GM19193 (cell line): ENCODE results near the gene PDHB.
A peak's percentile ranks its signal among the peaks of the same experiment; 100 is the strongest.

Source experiments
- POLR2A ChIP-seq: IDR thresholded peaks from 4 replicates; pipeline ENCODE4 v1.6.1; 2011; ENCODE audit not compliant: insufficient read depth, insufficient read length; ENCODE audit errors: extremely low read depth

The PDHB gene

GRCh38 chr3:58433400-58434167 lies at the start of gene PDHB:
PDHB (minus strand) TSS chr3:58433832; CDS start chr3:58433809, 23 bp downstream.
- peak; percentile 91 for TF ChIP-seq POLR2A

DNA sequence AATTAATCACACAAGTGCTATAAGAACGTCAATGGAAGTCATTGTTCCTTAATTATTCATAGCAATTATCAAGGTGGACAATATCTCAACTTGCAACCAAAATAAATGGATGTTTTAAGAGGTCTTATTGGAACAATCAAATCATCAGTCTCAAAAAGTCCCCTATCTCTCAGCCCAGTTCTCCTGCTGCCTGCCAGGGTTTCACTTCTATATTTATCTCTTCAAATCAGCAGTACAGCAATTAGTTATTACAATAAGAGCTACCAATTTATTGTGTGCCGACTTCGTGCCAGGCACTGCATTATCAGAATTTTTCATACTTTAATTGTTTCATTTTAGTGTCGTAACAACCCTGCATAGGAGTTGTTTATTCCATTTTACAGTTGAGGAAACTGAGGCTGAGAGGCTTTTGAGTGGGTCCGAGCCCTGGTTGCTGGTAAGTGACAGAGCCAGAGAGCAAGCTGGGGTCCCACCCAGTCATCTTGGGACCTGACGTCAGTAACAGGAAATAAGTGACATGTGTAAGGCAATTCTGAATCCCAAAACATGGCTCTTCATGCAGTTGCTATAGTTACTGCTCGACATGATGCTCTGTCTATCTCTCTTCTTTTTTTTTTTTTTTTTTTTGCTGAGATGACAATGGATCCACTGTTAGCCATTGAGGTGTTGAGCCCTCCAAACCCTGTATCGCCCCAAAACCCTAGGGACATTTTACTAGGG lies 49.4 kb upstream of the PDHB start:
- TF ChIP-seq POLR2A = no peak

DNA sequence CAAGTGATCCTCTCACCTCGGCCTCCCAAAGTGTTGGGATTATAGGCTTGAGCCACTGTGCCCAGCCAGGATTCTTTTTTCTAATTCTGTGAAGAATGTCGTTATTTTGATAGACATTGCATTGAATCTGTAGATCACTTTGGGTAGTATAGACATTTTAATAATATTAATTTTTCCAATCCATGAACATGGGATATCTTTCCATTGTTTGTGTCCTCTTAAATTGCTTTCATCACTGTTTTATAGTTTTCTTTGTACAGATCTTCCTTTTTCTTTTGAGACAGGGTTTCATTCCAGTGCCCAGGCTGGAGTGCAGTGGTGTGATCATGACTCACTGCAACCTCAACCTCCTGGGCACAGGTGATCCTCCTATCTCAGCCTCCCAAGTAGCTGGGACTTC lies 46.7 kb upstream of the PDHB start:
- no peak for TF ChIP-seq POLR2A

GRCh38 chr3:58478781-58479180 lies 45.1 kb upstream of the PDHB start:
- no peak for TF ChIP-seq POLR2A

DNA sequence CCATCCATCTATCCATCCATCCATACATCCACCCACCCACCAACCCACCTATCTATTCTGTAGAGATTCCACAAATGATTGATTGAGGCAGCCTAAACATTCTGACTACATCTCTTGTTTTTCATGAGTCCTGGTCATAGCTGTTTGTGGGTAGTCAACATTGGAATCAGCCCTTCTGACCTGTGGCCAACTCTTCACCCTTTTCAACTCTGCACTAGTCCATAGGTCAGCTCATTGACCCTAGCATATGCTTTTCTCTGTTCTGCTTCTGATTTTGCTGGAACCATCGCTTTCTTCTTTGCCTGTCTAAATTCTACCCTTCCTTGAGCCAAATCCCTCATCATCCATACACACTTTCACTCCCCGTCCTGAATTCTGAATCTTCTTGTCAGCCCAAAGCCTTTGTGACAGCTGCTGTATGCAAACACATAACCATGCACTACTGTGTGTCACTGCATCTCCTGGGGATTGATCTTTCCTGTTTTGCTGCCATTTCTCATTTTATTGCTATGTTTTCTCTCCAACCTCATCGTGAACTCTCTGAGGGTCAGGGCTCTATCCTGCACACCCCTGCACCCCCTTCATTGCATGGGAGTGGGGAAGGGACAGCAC lies 41.4 kb upstream of the PDHB start:
- TF ChIP-seq POLR2A = no peak

- no peak for TF ChIP-seq POLR2A
Observed at GRCh38 chr3:58474348-58474911, 40.8 kb upstream of the PDHB start.

GRCh38 chr3:58473275-58473674 lies 39.6 kb upstream of the PDHB start:
- no peak for TF ChIP-seq POLR2A

DNA sequence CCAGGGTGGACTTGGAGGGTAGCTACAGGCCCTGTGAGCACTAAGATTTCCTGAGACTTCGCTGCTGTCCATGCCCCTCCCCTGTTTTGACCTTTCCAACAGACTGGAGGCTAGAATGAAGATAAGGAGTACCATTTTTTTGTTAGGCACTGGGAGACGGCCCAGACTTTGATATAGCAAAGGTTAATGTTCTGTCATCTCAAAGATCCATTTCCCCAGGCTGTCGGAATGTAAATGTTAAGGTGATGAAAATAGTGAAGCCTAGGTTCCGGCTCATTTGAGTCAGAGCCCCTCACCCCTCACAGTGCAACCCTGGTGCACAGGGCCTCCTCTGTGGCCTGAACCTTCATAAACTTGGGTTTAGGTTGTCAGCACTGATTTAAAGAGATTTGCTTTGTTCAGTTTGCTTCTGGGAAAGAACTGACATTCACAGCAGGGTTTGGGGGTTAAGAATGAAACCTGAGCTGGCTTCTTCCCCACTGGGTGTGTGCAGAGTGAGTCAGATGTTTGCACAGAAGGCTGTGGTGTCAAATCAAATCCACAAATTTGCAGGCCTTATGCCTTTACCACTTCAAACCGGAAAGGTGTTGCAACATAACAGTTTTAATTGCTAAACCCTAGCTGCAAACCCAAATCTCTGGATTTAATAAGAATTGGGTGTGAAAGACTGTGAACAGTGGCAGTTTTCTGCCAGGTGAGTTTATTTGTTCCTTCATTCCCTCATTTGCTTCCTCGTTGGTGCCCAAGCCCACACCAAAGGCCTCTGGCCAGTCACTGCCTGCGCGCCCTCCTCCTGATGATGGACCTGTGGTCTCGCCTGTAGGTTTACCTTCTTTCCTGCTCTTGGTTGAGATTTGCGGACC lies 37.6 kb upstream of the PDHB start:
- TF ChIP-seq POLR2A = no peak

DNA sequence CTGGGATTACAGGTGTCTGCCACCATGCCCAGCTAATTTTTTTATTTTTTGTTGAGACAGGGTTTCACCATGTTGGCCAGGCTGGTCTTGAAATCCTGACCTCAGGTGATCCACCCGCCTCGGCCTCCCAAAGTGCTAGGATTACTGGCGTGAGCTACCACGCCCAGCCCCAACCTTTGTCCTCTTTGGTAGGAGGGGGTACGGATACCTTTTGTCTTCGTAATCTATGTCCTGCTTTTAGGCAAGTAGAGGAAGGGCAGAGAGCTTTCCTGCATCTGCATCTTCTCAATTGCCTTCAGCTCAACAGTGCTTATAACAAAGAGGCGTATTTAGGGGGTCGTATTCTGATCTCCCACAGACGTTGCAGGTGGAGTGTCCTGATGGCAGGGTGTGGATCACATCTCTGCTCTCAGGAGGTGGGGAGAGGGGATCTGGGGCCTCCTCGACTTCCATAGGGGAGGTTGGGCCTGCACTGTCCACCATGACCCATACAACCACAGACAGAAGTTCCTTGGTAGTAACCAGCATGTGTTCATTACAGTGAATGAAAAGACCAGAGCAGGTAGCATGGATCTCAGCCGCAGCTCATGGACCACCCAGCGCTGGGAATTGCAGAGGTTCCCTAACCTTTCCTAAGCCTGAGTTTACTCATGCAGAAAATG lies 36.9 kb upstream of the PDHB start:
- no peak for TF ChIP-seq POLR2A

GRCh38 chr3:58469096-58469495 lies 35.5 kb upstream of the PDHB start:
- TF ChIP-seq POLR2A = no peak

DNA sequence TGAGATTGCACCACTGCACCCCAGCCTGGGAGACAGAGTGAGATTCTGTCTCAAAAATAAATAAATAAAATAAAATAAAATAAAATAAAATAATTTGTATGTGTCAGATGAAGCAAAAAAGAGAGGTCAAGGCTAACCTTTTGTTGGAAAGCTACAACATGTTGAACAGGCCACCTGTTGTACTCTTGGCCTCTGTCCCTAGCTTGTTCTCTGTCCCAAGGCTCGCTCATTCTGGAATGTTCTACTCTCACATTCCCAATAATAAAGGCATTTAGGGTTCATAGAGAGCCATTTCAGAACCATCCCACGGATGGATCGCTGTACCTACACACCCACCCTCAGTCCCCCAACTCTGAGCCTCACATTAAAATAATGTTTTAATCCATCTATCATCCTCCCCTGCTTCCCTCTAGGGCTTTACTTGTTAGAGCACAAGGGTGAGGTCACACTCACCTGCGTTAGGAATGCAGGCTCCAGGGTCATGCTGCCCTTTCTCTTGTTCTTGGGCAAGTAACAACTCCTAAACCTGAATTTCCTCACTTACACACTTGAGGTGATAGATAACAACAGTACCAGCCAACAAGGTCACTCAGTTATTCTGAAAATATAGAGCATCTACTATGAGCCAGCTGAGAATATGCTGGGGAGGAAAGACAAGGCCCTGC lies 33.4 kb upstream of the PDHB start:
- no peak for TF ChIP-seq POLR2A

- TF ChIP-seq POLR2A = no peak
Observed at GRCh38 chr3:58464866-58465265, 31.2 kb upstream of the PDHB start.

GRCh38 chr3:58463942-58464271 lies 30.3 kb upstream of the PDHB start:
- TF ChIP-seq POLR2A = no peak

DNA sequence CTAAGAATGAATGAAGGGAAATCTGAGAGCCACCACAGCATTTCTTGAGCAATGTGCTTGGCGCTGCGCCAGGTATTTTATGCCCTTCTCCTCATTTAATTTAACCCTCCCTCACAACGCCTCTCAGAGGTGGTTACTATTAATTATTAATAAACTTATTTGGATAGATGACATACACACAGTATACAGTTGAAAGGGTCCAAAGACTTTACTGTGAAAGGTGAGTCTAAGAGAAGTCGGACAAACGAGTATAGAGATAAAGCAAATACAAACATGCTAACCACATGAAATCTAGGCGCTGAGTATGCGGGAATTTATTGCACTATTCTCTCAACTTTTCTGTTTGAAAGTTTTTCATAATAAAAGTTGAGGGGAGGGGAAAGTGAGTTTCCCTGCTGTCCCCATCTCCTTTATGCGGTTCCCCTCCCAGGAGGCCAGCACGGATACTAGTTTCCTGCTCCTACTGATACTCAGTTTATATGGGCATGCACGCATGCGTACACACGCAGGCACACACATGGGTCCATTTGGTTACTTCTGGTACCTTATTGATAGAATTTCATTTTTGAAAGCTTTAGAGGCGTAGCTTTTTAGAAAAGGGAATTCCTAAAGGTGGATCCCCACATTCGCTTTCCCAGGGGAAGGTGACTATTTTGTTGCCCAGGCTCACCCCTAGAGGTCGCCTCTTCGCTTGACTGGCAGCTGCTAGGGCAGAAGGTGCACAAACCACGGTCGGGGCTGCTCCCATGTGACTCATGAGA lies 29.7 kb upstream of the PDHB start:
- no peak for TF ChIP-seq POLR2A

GRCh38 chr3:58462829-58463180 lies 29.2 kb upstream of the PDHB start:
- no peak for TF ChIP-seq POLR2A
